Panc1 (cell line): ENCODE results near the gene TIAL1.

Experiments used
- CTCF ChIP-seq: fragments of 450-650 bp; IDR thresholded peaks from 2 replicates; pipeline ENCODE4 v1.5.1; 2017; ENCODE audit warnings: mild to moderate bottlenecking
- POLR2AphosphoS5 ChIP-seq: IDR thresholded peaks from 2 replicates; pipeline ENCODE4 v1.6.1; 2012; ENCODE audit warnings: mild to moderate bottlenecking, low read depth, low read length, moderate library complexity
- SIN3A ChIP-seq: IDR thresholded peaks from 2 replicates; pipeline ENCODE4 v1.6.1; 2012; ENCODE audit warnings: low read depth, mild to moderate bottlenecking, low read length, moderate library complexity, borderline replicate concordance; ENCODE audit not compliant: insufficient read depth

- TF ChIP-seq CTCF (no peak), SIN3A (no peak), POLR2AphosphoS5 (no peak)
Observed at GRCh38 chr10:119614686-119615085, 17.9 kb upstream of the TIAL1 start.
